ENCODE results near the gene MS4A18.

MS4A18 gene

GRCh38 chr11:60768202-60768601 is 43.7 kb downstream of the MS4A18 start:
- no peak for DNase-seq

- DNase-seq = no peak
Measured at GRCh38 chr11:60769273-60769672, 44.8 kb downstream of the MS4A18 start.

- no peak for DNase-seq
Measured at GRCh38 chr11:60769811-60770210, 45.3 kb downstream of the MS4A18 start.

GRCh38 chr11:60771146-60771545 is 46.6 kb downstream of the MS4A18 start:
- DNase-seq = no peak

GRCh38 chr11:60771879-60772525 is 47.5 kb downstream of the MS4A18 start:
- no peak for DNase-seq

GRCh38 chr11:60772666-60773065 is 48.1 kb downstream of the MS4A18 start:
- DNase-seq = no peak

- DNase-seq = no peak
Measured at GRCh38 chr11:60774726-60775125, 50.2 kb downstream of the MS4A18 start.

- DNase-seq = peak; percentile 90
Measured at GRCh38 chr11:60775420-60775961, 51.0 kb downstream of the MS4A18 start.

- no peak for DNase-seq
Measured at GRCh38 chr11:60776167-60776566, 51.6 kb downstream of the MS4A18 start.

GRCh38 chr11:60777106-60777505 is 52.6 kb downstream of the MS4A18 start:
- DNase-seq = no peak

- peak; percentile 53 for DNase-seq
Measured at GRCh38 chr11:60777572-60777971, 53.1 kb downstream of the MS4A18 start.

- no peak for DNase-seq
Measured at GRCh38 chr11:60780065-60780464, 55.5 kb downstream of the MS4A18 start.

- no peak for DNase-seq
Measured at GRCh38 chr11:60780774-60781173, 56.3 kb downstream of the MS4A18 start.

GRCh38 chr11:60781286-60781980 is 56.9 kb downstream of the MS4A18 start:
- no peak for DNase-seq

- DNase-seq = no peak
Measured at GRCh38 chr11:60781981-60782316, 57.4 kb downstream of the MS4A18 start.

- DNase-seq = no peak
Measured at GRCh38 chr11:60782393-60783140, 58.0 kb downstream of the MS4A18 start.

GRCh38 chr11:60783141-60783484 is 58.6 kb downstream of the MS4A18 start:
- DNase-seq = no peak

GRCh38 chr11:60783911-60784310 is 59.4 kb downstream of the MS4A18 start:
- DNase-seq = no peak

- DNase-seq = no peak
Measured at GRCh38 chr11:60785136-60785535, 60.6 kb downstream of the MS4A18 start, which contains the start of gene MS4A10. MS4A10 (plus strand) TSS chr11:60785333; CDS start chr11:60790336, 5,003 bp downstream.

- DNase-seq = no peak
Measured at GRCh38 chr11:60785806-60786361, 61.4 kb downstream of the MS4A18 start.

- DNase-seq = peak; percentile 85
Measured at GRCh38 chr11:60786811-60787567, 62.5 kb downstream of the MS4A18 start.

GRCh38 chr11:60788401-60789125 is 64.0 kb downstream of the MS4A18 start:
- DNase-seq = no peak
